HG02885 (cell line): ENCODE data around the gene RPAP3.

Experiments used
- ATAC-seq: cut with Tn5 transposase; IDR thresholded peaks from one replicate; pipeline ENCODE4 v1.9.1; 2021; ENCODE audit warnings: mild to moderate bottlenecking; ENCODE audit not compliant: unreplicated experiment, poor library complexity

Gene RPAP3, protein sequence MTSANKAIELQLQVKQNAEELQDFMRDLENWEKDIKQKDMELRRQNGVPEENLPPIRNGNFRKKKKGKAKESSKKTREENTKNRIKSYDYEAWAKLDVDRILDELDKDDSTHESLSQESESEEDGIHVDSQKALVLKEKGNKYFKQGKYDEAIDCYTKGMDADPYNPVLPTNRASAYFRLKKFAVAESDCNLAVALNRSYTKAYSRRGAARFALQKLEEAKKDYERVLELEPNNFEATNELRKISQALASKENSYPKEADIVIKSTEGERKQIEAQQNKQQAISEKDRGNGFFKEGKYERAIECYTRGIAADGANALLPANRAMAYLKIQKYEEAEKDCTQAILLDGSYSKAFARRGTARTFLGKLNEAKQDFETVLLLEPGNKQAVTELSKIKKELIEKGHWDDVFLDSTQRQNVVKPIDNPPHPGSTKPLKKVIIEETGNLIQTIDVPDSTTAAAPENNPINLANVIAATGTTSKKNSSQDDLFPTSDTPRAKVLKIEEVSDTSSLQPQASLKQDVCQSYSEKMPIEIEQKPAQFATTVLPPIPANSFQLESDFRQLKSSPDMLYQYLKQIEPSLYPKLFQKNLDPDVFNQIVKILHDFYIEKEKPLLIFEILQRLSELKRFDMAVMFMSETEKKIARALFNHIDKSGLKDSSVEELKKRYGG

DNA sequence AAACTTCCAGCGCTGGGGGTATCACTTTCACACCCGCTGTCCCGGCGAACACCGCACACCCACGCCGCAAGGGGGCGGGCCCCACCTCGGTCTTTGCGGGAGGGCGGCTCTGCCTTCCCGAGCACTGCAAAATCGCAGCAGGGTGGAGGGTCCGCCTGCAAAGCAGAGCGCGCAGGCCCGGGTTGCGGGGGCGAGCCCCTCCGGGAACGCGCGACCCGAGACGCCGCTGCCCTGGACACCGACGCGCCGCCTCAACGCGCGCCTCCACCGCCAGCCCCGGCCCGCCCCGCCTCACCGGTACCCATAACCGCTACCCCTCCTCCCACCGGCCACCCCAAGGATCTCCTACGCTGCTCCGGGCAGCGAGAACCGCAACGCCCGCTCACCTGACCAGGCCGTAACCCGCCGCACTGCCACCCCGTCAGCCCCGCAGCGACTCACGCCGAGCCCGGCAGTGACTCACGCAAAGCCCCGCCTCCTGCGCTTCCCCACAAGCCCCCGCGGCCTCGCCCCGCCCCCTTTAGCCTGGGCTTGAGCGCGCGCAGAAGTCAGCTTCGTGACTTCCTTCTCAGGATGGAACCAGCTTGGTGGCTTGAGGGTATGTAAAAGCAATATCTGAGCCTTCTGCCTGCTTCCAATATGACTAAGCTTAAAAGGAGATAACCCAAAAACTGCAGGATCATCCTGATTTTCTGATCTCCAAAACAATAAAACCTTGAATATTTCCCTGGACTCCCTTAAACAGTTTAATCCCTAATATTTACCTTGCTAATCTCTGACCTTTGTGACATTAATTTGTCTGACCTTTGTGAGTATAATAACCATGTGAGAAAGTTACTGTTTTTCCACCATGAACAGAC lies at the start of gene RPAP3:
RPAP3 (minus strand) TSS at position 465 of the 860 bp plus-strand sequence. CDS start 3,190 bp downstream, outside the sequence.
- ATAC-seq: peak; percentile 87

- ATAC-seq: peak; percentile 16
Observed at GRCh38 chr12:47754881-47755280, 49.1 kb upstream of the RPAP3 start.

- no peak for ATAC-seq
Observed at GRCh38 chr12:47754126-47754525, 48.3 kb upstream of the RPAP3 start.

DNA sequence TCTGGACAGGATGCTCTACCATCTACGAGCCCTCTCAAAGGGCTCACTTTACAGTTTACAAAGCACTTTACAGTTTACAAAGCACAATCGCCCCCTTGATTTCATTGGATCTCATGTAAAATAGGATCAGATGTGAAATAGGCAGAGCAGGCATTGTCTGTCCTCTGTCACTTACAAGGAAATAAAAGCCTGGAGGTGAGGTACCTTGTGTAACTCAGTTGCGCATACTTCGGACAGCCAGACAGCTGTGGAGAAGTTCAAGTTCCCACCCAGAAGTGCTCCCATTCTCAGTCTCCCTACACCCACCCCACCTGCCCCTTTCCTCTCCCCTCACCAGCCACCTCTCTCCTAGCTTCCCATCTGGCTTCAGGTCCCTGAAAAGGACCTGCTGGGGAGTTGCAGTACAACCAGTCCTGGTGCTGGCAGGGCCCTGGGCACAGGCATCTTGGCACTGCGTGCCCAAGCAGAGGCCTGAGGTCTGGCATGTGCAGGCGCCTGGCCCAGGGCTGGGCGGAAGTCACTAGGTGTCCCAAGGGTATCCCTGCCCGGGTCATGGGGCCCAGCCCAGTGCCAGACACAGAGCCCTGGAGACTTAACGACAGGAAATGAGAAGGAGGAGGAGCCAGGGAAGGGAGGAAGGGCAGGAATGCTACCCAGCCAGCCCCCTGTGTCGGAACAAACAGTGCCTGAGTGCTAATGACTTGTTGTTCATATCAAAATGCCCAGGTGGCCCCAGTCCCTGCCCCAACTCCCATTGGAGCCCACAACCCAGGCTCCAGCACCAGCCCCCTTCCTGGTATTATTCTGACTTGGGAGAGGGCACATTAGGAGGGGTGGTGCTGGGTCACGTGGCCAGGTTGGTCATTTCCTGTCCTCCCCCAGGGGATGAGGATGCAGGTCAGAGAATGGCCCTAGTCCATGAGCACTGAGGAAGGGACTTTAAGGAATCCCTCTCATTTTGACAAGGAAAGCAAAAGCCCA lies 47.5 kb upstream of the RPAP3 start:
- ATAC-seq: no peak

GRCh38 chr12:47752552-47752951 lies 46.7 kb upstream of the RPAP3 start:
- no peak for ATAC-seq

DNA sequence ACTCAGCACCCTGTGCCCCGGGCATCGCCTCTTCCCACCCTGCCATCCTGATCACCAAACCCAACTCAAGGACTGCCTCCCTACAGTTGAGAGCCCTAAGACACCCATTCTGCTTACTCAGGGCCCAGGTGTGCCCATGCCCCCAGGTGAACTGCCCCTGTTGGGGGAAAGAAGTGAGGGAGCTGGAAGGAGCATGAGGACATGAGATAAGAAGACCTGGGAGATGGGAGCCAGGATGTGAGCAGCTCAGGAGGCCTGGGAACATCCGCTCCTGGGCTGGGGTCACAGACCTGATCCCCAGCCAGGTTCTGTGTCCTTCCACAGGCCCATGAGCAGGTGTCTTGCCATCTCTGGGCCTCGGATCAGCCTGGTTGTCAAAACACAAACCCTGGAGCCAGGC lies 46.3 kb upstream of the RPAP3 start:
- no peak for ATAC-seq

DNA sequence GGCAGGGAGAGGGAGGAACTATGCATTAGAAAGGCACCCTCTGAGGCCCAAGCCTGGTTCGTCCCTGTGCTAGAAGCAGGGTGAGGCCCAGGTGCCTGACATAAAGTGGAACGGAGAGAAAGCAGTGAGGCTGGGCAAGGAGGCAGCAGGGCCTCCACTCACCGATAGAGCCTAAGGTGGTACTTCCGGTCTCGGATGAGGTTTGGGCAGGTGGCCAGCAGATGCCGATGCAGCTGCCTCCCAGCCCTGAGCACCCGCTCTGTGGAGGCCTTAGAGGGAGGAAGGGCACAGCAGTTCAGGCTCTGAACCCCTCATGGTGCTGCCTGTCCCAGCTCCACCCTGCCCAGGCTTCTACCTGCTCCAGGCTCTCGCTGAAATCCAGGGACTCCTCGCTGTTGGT lies 45.7 kb upstream of the RPAP3 start:
- ATAC-seq: no peak

DNA sequence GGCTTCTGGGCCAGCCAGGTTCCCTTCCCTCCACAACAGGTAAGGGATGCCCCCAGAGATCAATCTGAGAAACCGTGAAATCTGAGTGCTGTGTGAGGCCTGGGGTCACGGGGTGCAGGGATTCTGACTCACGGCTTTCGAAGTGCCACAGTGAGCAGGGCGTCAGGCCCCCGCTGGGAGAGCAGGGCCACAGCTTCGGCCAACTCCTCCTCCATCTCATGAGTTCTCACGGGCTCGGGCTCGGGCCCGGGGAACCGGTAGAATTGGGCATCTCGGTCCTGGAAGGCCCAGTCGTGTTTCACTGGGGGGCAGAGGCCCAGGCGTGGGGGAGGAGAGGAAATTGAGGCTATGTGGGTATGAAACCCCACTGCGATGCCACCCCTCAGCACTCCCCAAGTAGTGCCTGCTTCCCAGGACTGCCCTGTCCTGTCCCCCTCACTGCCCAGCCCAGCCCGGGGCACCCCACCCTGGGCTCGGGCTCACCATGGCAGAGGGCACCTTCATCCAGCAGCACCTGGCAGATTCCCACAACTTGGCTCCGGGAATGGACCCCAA lies 45.2 kb upstream of the RPAP3 start:
- ATAC-seq: no peak

- no peak for ATAC-seq
Observed at GRCh38 chr12:47750229-47750798, 44.5 kb upstream of the RPAP3 start.

- ATAC-seq: no peak
Observed at GRCh38 chr12:47748899-47749298, 43.1 kb upstream of the RPAP3 start.

DNA sequence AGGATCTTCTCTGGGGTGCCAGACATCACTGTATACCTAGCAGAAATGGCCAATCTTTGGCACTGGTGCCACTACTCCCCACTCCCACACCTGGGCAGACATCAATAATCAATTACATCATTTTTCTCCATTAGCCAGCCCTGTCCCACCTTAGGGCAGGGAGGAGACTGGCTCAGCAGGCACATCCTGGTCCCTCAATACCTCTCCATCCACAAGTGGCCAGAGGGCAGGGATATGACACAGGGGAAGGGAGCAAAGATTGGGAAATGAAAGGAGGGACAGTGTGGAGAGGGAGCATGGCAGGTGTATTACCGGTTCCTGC lies 42.6 kb upstream of the RPAP3 start:
- no peak for ATAC-seq

DNA sequence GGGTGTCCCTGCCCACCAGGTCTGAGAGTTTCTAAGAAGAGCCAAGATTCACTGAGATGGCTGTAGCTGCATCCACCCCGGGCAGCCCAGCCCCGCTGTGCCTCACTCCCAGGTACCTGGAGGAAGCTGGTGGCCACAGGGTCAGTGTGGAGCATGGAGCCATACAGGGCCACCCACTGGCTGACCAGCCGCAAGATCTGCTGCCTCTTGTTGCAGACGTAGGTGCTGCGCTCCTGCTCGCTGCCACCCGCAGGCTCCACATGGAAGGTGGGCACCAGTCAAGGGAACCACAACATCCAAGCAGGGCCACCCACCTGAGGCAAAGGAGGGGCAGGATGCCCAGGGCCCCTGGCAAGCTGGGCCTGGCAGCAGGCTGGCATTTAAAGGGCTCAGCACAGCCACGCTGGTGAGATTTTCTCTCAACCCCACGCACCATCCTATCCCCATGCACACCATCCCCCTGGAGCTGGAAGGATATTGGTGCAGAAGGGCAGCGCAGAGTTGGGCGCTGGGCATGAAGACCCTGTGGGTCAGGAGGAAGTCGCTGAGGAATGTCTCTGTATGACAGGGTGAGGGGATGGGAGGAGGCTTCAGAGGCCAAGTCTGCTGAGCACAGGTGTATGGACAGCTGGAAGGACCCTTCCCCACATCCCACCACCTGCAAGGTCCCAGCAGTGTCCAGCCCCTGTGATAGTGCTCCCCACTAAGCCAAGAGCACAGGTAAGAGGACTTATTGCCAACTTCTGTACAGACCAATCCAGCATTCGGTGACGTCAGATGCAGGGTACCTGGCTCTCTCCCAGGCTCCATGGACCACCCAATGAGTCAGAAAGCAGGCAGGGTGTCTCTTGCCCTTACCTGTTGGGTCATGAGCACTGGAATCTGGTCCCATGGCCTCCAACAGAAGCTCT lies 42.0 kb upstream of the RPAP3 start:
- ATAC-seq: no peak

GRCh38 chr12:47747126-47747525 lies 41.3 kb upstream of the RPAP3 start:
- no peak for ATAC-seq

DNA sequence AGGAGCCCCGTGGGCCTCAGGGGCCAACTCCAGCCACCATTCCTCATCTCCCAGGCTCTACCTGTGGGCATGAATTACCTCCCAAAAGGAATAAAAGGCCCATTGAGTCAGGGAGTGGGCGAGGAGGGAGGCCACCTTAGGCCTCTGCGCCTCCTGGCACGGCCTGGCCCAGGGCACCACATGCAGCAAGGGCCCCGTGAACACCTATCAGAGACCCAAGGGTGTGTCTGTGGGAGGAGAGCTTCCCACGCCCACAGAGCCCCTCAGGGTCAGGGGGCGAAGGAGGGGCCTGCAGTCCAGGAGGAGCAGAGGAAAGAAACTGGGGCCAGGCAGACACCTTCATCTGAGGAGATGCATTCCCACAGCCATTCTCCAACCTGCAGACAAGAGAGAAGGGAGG lies 40.7 kb upstream of the RPAP3 start:
- no peak for ATAC-seq

- no peak for ATAC-seq
Observed at GRCh38 chr12:47746073-47746472, 40.2 kb upstream of the RPAP3 start.

DNA sequence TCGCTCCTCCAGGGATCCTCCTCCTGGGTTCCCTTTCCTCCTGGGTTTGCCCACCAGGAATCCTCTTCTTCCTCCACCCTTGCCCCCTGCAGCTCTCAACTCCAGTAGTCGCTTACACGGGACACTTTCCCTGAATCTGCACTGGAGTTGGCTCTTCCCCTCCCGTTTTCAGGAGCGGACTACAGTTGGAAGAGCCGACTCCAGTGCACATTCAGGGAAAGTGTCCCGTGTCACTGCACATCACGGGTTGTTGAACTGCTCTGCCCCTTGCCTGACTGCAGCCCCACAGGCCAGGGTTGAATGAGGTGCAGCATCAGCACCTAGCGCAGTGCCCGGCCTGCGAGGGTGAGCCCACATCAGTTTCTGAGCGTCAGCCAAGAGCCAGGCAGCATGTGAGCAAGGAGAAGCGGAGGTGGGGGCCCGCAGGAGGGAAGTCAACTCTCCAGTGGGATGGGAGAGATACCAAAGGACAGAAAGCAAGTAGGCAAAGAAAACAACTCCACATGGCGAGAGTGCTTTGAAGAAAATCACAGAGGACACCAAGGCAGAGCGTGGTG lies 39.7 kb upstream of the RPAP3 start:
- no peak for ATAC-seq

DNA sequence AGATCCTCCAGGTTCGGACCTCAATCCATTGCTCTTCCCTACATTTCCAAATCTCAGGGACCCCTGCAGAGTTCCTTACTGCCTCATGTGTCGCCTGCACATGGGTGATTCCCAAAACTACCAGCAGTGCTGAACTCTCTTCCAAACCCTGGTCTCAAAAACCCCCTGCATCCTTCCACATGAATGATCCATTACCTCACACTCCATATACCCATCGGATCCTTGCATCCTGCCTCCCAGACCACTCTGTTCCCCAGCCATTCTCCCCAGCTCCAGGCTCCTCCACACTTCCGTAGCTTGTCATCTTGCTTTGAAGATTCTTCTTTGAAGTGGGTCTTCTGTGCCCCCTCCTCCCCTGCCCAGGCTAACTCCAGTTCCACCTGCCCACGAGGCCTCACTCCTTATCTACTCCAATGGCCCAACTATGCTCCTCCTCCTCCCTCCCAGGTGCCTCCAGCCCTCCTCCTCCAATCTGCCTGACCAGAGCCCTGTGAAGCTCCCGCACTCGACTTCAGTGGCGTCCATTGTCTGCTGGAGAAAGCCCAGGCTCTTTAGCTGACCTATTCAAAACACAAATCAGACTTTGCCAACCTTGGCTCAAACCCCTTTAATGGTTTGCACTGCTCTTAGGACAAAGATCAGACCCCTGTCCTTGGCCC lies 39.1 kb upstream of the RPAP3 start:
- no peak for ATAC-seq
